GM19239 (cell line): ENCODE measurements around the gene TMEM167A.
"Not testable (repeated sequence)": the region's sequence is repeated elsewhere in the genome, so short reads cannot be mapped to it uniquely, and the experiment has no call there.

Experiments
- DNase-seq: peaks from one replicate; pipeline ENCODE4 v3.0.0; 2011; ENCODE audit warnings: low spot score; ENCODE audit not compliant: insufficient read length
- FAIRE-seq: peaks from 2 replicates; lab custom pipeline; 2011; peaks lifted over from hg19 to GRCh38; lab: Jason Lieb, UNC

The TMEM167A gene

GRCh38 chr5:83092619-83093018 is 15.4 kb upstream of the TMEM167A start:
- no peak for DNase-seq
- no peak for FAIRE-seq

- FAIRE-seq = no peak
- DNase-seq = no peak
These were observed 13.0 kb upstream of the TMEM167A start for GRCh38 chr5:83090169-83090568.

- no peak for FAIRE-seq
These were observed 7.9 kb upstream of the TMEM167A start for GRCh38 chr5:83085106-83085505.

GRCh38 chr5:83084336-83084735 is 7.1 kb upstream of the TMEM167A start:
- DNase-seq (no peak), FAIRE-seq (no peak)

More at GRCh38 chr5:83085106-83085505, 7.9 kb upstream of the TMEM167A start:
- no peak for DNase-seq

GRCh38 chr5:83082750-83083149 is 5.6 kb upstream of the TMEM167A start:
- DNase-seq (no peak), FAIRE-seq (no peak)

- FAIRE-seq = no peak
- DNase-seq = no peak
These were observed 568 bp upstream of the TMEM167A start for GRCh38 chr5:83077662-83078261.

- no peak for FAIRE-seq
- no peak for DNase-seq
These were observed 4.2 kb downstream of the TMEM167A start for GRCh38 chr5:83072966-83073365.

GRCh38 chr5:83071286-83072051 is 5.7 kb downstream of the TMEM167A start:
- FAIRE-seq (peak; percentile 42), DNase-seq (no peak)

- FAIRE-seq (no peak), DNase-seq (no peak)
These were observed 7.9 kb downstream of the TMEM167A start for GRCh38 chr5:83069096-83069799.

GRCh38 chr5:83067377-83067776 is 9.8 kb downstream of the TMEM167A start:
- DNase-seq, FAIRE-seq: not testable (repeated sequence)

- DNase-seq (no peak), FAIRE-seq (no peak)
These were observed 10.6 kb downstream of the TMEM167A start for GRCh38 chr5:83066548-83067110.

- FAIRE-seq (peak; percentile 57), DNase-seq (no peak)
These were observed 17.9 kb downstream of the TMEM167A start for GRCh38 chr5:83059341-83059740.

- DNase-seq (no peak), FAIRE-seq (peak; percentile 28)
These were observed 18.5 kb downstream of the TMEM167A start for GRCh38 chr5:83058726-83059125.

- FAIRE-seq (no peak), DNase-seq (no peak)
These were observed 22.0 kb downstream of the TMEM167A start for GRCh38 chr5:83055166-83055565.

GRCh38 chr5:83050723-83051340 is 26.4 kb downstream of the TMEM167A start:
- no peak for DNase-seq
- no peak for FAIRE-seq

GRCh38 chr5:83049370-83049885 is 27.8 kb downstream of the TMEM167A start:
- DNase-seq = no peak
- FAIRE-seq = no peak

GRCh38 chr5:83048811-83049210 is 28.4 kb downstream of the TMEM167A start:
- DNase-seq (no peak), FAIRE-seq (no peak)

- DNase-seq (no peak), FAIRE-seq (no peak)
These were observed 28.9 kb downstream of the TMEM167A start for GRCh38 chr5:83048277-83048676.

- FAIRE-seq = no peak
These were observed 32.3 kb downstream of the TMEM167A start for GRCh38 chr5:83044926-83045325.

GRCh38 chr5:83042507-83042906 is 34.7 kb downstream of the TMEM167A start:
- FAIRE-seq (no peak), DNase-seq (no peak)

More at GRCh38 chr5:83044926-83045325, 32.3 kb downstream of the TMEM167A start:
- no peak for DNase-seq
